Stimulated activated CD4-positive, alpha-beta T cell treated with anti-CD3 and anti-CD28 coated beads, TNF-alpha, amount 100 ng/mL, for 4 hours (primary cell): ENCODE results near the gene ENTHD1.
"Not testable (repeated sequence)": the region's sequence is repeated elsewhere in the genome, so short reads cannot be mapped to it uniquely, and the experiment has no call there.

Source experiments
- DNase-seq, 3 experiments: peaks; one replicate each; pipeline ENCODE4 v3.0.0-alpha.2; 2020; ENCODE audit warnings: low read depth in 3 of 3

Gene ENTHD1

DNA sequence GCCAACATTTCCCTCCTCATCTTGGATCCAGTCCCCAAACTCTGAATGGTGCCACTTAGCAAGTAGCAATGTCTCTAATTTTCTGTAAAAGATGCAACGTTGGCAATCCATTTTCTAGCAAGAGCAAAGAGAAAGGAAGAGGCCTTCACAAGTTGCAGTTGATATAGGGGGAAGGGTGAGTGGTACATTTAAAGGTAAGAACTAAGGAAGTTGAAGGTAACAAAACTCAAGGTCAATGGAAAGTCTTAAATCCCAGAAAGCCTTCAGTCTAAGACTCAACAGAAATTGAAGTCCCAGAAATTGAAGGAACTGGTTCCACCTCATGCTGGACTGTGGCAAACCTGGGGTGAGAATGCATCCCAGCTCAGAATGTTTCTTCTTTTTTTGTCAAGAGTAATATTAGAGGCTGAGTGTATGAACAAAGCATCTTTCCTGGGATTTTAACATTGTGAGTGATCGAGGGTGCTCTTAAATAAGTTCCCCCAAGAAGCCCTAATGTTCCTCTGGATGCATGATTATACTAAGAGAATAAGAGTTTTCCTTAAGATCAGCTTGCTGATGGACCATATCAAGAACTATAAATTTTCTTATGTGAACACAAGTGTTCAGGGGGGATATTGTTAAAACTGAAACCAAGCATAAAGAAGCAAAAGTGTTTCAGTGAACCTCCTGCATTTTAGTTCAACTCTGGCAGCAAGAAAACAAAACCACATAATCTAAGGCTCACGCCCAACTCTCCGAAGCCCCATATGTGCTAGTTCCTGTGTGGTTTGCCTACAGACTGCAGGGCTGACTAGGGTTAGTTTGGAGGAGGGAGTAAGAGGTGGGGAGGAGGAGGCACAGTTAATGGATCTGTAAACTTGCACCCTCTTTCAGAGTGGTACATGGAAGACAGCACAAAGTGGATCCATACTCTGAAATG, 7.0 kb upstream of the ENTHD1 start, which contains the start of gene GRAP2:
Gene GRAP2 (plus strand): TSS at position 779 of the 922 bp plus-strand sequence. CDS start 46,023 bp downstream, outside the sequence.
- DNase-seq: peak in 2 of 3 experiments; percentile 35 to 51

DNA sequence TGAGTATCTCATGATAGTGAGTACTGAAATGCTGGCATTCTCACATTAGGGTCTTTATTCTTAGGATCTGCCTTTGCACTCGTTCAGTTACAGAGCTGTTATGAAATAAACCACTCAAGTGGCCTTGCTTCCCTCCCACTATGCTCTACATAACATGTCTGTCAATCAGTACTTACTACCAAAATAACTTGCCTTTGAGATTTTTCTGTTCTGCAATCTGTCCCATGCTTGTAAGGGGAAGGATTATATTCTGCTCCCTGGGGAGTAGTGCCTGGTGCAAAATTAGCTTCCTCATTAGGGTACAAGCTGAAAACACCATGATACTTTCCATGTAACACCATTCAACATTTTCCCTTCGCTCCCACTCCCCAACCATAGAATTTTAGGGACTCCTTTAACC, 5.4 kb upstream of the ENTHD1 start:
- no peak for DNase-seq

- no peak for DNase-seq
These were observed 4.3 kb upstream of the ENTHD1 start for GRCh38 chr22:39897841-39898240.

GRCh38 chr22:39896313-39896996, 2.9 kb upstream of the ENTHD1 start:
- DNase-seq: no peak

DNA sequence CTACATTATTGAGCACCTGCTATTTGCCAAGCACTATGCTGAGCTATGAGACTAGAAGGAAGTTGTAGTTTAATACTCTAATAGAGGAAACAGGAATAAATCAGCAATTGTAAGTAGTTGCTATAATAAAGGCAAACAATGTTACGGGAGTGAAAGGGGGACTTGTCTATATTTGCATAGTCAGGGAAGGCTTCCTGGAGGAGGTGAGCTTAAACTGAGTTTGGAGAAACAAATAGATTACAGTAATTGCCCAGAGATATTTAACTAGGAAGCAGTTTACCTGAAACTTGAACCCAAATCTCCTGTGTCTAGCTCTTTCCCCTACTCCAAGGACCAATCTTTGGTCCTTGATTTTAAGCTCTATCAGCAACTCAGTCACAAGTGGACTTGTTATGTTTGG, 2.1 kb upstream of the ENTHD1 start:
- no peak for DNase-seq

- no peak for DNase-seq
These were observed 1.1 kb upstream of the ENTHD1 start for GRCh38 chr22:39894554-39895092.

GRCh38 chr22:39889924-39890323, 3.6 kb downstream of the ENTHD1 start:
- DNase-seq: not testable (repeated sequence)

GRCh38 chr22:39883057-39883456, 10.5 kb downstream of the ENTHD1 start:
- DNase-seq: no peak

GRCh38 chr22:39880722-39881121, 12.8 kb downstream of the ENTHD1 start:
- DNase-seq: no peak

GRCh38 chr22:39877079-39877845, 16.3 kb downstream of the ENTHD1 start:
- DNase-seq: no peak

DNA sequence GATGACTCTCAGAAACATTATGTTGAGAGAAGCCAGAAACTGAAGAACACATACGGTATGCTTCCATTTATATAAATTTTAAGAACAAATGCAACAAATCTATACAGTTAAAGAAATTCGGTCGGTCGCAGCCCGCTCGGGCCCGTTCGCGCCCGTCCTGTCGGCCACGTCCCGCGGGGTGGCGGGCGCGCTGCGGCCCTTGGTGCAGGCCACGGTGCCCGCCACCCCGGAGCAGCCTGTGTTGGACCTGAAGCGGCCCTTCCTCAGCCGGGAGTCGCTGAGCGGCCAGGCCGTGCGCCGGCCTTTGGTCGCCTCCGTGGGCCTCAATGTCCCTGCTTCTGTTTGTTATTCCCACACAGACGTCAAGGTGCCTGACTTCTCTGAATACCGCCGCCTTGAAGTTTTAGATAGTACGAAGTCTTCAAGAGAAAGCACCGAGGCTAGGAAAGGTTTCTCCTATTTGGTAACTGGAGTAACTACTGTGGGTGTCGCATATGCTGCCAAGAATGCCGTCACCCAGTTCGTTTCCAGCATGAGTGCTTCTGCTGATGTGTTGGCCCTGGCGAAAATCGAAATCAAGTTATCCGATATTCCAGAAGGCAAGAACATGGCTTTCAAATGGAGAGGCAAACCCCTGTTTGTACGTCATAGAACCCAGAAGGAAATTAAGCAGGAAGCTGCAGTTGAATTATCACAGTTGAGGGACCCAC, 18.2 kb downstream of the ENTHD1 start:
- not testable (repeated sequence) for DNase-seq

DNA sequence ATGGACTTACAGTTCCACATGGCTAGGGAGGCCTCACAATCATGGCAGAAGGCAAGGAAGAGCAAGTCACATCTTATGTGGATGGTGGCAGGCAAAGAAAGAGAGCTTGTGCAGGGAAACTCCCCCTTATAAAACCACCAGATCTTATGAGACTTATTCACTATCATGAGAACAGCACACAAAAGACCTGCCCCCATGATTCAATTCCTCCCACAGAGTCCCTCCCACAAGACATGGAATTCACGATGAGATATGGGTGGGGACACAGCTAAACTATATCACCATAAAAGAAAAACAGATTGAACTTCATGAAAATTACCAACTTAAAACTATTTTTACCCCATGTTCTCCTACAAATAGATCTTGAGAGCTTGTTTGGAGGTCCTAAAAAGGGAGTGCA, 19.6 kb downstream of the ENTHD1 start:
- DNase-seq: no peak

GRCh38 chr22:39872548-39872947, 21.0 kb downstream of the ENTHD1 start:
- no peak for DNase-seq

GRCh38 chr22:39871008-39871798, 22.4 kb downstream of the ENTHD1 start:
- DNase-seq: no peak

DNA sequence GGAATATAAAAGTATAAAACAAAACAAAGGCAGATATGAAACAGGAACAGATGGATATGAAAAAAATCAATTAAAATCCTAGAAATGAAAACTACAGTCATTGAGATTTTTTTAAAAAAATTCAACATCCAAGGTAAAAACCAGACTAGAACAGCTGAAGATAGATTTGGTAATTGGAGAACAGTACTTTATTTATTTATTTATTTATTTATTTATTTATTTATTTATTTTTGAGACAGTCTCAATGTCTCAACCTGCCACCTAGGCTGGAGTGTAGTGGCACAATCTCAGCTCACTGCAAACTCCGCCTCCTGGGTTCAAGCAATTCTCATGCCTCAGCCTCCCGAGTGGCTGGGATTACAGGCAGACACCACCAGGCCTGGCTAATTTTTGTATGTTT, 23.8 kb downstream of the ENTHD1 start:
- DNase-seq: not testable (repeated sequence)

- DNase-seq: no peak
These were observed 24.8 kb downstream of the ENTHD1 start for GRCh38 chr22:39868741-39869140.

- no peak for DNase-seq
These were observed 33.5 kb downstream of the ENTHD1 start for GRCh38 chr22:39859903-39860588.

DNA sequence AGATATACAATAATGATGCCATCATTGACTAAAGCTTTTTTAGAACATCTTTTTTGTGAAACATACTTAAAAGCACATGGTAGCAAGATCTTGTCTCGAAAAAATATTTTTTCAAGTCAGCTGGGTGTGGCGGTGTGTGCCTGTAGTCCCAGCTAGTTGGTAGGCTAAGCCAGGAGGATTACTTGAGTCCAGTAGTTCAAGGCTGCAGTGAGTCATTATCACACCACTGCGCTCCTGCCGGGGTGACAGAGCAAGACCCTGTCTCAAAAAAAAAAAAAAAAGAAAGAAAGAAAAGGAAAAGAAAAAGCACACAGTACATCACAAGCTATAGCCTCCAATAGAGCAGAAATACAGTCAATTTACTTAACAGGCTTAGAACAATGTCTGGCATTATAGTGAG, 37.0 kb downstream of the ENTHD1 start:
- no peak for DNase-seq

GRCh38 chr22:39852799-39853198, 40.8 kb downstream of the ENTHD1 start:
- no peak for DNase-seq
